COLO668 (cell line): ENCODE measurements around the gene BRSK2.

ENCODE experiments used
- DNase-seq: peaks from one replicate; lab custom pipeline; 2025; ENCODE audit not compliant: unreplicated experiment; lab: John Stamatoyannopoulos, UW

The BRSK2 gene

GRCh38 chr11:1395773-1396374 lies 6.1 kb downstream of the BRSK2 start:
- no peak for DNase-seq

GRCh38 chr11:1396375-1396841 lies 6.7 kb downstream of the BRSK2 start:
- DNase-seq: no peak

GRCh38 chr11:1397146-1397861 lies 7.6 kb downstream of the BRSK2 start:
- DNase-seq: no peak

- DNase-seq: no peak
Measured at GRCh38 chr11:1397862-1398527, 8.3 kb downstream of the BRSK2 start.

- DNase-seq: no peak
Measured at GRCh38 chr11:1398528-1399235, 8.9 kb downstream of the BRSK2 start.

GRCh38 chr11:1399386-1400316 lies 9.9 kb downstream of the BRSK2 start:
- DNase-seq: no peak

- no peak for DNase-seq
Measured at GRCh38 chr11:1400317-1401170, 10.8 kb downstream of the BRSK2 start.

- DNase-seq: no peak
Measured at GRCh38 chr11:1401171-1401445, 11.4 kb downstream of the BRSK2 start.

GRCh38 chr11:1401656-1402221 lies 12.0 kb downstream of the BRSK2 start:
- DNase-seq: peak; percentile 4

- no peak for DNase-seq
Measured at GRCh38 chr11:1402355-1403077, 12.8 kb downstream of the BRSK2 start.

- DNase-seq: no peak
Measured at GRCh38 chr11:1403078-1403620, 13.4 kb downstream of the BRSK2 start.

GRCh38 chr11:1403721-1404460 lies 14.2 kb downstream of the BRSK2 start:
- no peak for DNase-seq

- DNase-seq: no peak
Measured at GRCh38 chr11:1404461-1405185, 14.9 kb downstream of the BRSK2 start.

GRCh38 chr11:1405186-1406020 lies 15.7 kb downstream of the BRSK2 start:
- DNase-seq: no peak

GRCh38 chr11:1406571-1407485 lies 17.1 kb downstream of the BRSK2 start:
- no peak for DNase-seq
